Left renal pelvis (tissue), 4 donors: ENCODE results near the gene TMEM233. TPM values are rescaled to one million over a fixed set of nuclear protein-coding genes. Genes with fewer than 3 reads are reported as not detected.

Source experiments
- DNase-seq, 4 donors: peaks; one replicate each; pipeline ENCODE4 v3.0.0-alpha.2; 2013; ENCODE audit warnings: low read depth in 4 of 4, low spot score in 3 of 4
- polyA plus RNA-seq, 4 donors: library from polyadenylated mRNA; unstranded; fragments of 120-200 nt; gene quantifications; one replicate each; pipeline ENCODE4 v1.2.1, GENCODE V29; 2013; ENCODE audit not compliant: insufficient read length in 4 of 4

Gene TMEM233
- polyA plus RNA-seq, 4 donors = 1.2 to 2.2 (median 1.5) TPM

- DNase-seq = no peak
These were observed 85.5 kb downstream of the TMEM233 start for GRCh38 chr12:119679081-119679480.

GRCh38 chr12:119679490-119679889 lies 85.9 kb downstream of the TMEM233 start:
- no peak for DNase-seq

- no peak for DNase-seq
These were observed 87.5 kb downstream of the TMEM233 start for GRCh38 chr12:119681111-119681510.

- DNase-seq = no peak
These were observed 88.4 kb downstream of the TMEM233 start for GRCh38 chr12:119681728-119682638.

GRCh38 chr12:119682639-119683252 lies 89.2 kb downstream of the TMEM233 start:
- no peak for DNase-seq

- DNase-seq = no peak
These were observed 89.8 kb downstream of the TMEM233 start for GRCh38 chr12:119683413-119683812.

GRCh38 chr12:119683816-119684215 lies 90.2 kb downstream of the TMEM233 start:
- no peak for DNase-seq

- no peak for DNase-seq
These were observed 91.3 kb downstream of the TMEM233 start for GRCh38 chr12:119684711-119685369.

- no peak for DNase-seq
These were observed 91.8 kb downstream of the TMEM233 start for GRCh38 chr12:119685375-119685774.

GRCh38 chr12:119686355-119686754 lies 92.8 kb downstream of the TMEM233 start:
- no peak for DNase-seq

GRCh38 chr12:119686776-119687175 lies 93.2 kb downstream of the TMEM233 start:
- DNase-seq = no peak

GRCh38 chr12:119687406-119687805 lies 93.8 kb downstream of the TMEM233 start:
- no peak for DNase-seq

- no peak for DNase-seq
These were observed 94.3 kb downstream of the TMEM233 start for GRCh38 chr12:119687879-119688278.

- DNase-seq = no peak
These were observed 96.4 kb downstream of the TMEM233 start for GRCh38 chr12:119689935-119690500.

- DNase-seq = no peak
These were observed 97.7 kb downstream of the TMEM233 start for GRCh38 chr12:119691202-119691810.

- DNase-seq = no peak
These were observed 98.8 kb downstream of the TMEM233 start for GRCh38 chr12:119692410-119692809.

Other genes with a start within 250 kb of the TMEM233 start
- 10 to 100 TPM; 30.9 to 83.5 (median 74.4) TPM for gene PRKAB1, start 74.4 kb downstream of the TMEM233 start, polyA plus RNA-seq